ENCODE results near the gene KCNMA1.

The KCNMA1 gene

GRCh38 chr10:77193001-77193400 lies 444.6 kb downstream of the KCNMA1 start:
- DNase-seq, result no peak

DNA sequence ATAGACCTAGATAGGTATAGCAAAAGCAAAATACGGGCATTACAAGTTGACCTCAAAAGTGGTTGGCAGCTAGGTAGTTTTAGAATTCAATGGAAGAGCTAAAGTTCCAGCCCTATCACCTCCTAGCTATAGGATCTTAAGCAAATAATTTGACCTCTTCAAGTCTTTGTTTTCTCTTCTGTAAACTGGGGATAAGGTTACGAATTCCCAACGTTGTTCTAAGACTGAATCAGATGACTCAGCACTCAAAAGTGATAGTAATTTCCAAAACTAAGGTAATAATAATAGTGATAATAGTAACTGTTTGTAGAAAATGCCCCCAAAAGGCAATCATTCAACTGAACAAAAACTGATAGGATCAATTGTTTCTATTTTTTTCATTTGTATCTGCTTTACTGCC lies 445.2 kb downstream of the KCNMA1 start:
- no peak for DNase-seq

DNA sequence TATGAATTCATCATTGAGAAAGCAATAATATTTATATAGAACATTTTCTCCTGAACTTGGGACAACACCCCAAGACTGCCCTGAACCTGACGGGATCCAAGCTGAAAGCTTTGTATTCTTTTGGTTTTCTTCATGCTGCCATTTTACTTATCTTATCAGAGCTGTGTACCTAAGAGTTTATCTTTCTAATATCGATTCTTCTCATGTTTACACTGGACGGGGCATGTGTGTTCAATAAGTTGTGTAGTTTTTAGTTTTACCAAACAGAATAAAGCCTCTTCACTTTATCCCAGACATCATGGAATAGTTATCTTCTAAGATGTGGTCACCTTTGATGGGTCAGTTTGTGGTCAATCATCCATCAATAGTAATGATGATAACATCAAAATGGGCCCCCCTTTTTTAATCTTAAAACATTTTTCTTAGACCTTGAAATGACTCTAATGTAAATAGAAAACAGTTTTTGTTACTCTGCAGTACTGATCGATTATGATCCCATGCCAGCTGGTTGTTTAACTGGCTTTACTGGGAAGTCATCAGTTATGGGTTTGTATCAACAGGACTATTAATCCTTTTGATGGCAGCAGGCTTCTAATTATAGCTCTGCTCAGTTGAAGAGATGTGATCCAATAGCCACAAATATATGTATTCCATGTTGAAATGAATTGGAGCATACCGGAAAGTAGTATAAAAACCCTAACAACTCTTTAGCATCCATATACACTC lies 446.1 kb downstream of the KCNMA1 start:
- DNase-seq, result no peak

DNA sequence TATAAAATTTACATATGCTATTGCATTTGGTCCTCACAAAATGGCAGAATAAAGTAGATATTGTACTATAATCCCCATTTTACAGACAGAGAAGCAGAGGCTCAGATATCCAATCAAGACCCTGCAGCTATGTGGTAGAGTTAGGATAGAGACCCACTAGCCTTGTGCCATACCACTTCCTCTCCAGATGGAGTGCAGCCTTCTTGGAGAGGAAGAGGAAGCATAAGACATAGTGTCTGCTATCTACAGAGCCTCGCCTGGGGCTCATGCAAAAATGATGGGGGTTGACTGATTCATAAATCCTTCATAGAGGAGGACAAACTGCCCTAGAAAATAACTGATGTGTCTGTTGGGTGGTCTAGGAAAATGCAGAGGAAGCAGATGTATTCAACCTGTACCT lies 447.3 kb downstream of the KCNMA1 start:
- no peak for DNase-seq

DNA sequence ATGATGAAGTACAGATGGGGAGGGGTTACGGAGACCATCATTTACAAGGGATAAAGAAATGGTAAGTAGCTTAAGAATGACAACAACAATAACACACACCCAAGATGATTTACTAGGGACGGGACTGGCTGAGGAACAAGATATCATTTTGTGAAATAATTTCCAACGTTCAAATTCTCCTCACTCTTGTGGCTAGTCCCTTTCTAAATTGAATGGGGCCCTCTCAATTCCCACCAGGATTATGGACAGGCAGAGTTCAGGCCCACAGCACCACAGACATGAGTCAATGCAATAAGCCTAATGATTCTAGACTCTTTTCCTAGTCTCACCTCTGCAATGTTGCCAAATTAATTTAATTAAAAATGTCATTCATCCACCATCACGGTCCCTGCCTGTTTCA lies 448.1 kb downstream of the KCNMA1 start:
- DNase-seq, result no peak

DNA sequence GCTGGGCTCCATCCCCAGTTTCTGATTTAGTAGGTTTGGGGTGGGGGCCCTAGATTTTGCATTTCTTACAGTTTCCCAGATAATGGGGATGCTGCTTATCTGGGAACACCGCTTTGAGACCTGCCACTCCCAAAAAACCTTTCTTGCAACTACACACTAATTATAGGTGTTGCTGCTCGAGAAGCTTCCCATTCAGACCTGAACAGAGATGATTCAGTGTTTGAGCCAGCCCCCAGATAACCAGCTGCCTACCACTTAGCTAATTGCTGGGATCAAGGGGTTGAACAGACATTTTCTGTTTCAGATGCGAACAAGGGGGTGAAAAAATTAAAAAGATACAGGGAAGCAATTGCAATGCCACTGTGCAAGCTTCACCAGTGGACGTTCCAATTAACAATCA lies 448.5 kb downstream of the KCNMA1 start:
- DNase-seq, result peak in 7 of 56 donors; percentile 2 to 48 (median 5)

GRCh38 chr10:77188521-77188920 lies 449.1 kb downstream of the KCNMA1 start:
- no peak for DNase-seq

GRCh38 chr10:77188000-77188395 lies 449.6 kb downstream of the KCNMA1 start:
- no peak for DNase-seq

GRCh38 chr10:77187376-77187999 lies 450.1 kb downstream of the KCNMA1 start:
- DNase-seq, result no peak

DNA sequence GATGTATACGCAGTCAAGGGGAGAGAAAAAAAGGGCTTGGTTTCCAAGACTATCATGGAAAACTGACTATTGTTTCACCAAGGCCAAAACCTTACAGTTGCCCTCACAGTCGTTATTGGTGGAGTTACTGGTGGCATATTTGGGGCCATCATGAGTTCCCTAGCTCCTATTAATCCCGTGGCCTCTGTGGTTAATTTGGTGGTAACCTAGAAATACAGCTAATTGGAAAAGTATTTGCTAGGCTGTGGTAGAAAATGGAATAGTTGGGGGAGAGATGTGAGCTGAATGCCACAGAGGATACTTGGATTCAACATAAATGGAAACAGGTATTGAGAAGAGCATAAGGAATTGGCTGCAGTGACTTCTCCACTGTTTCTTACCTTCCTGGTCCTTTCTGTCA lies 450.7 kb downstream of the KCNMA1 start:
- no peak for DNase-seq

- no peak for DNase-seq
Measured at GRCh38 chr10:77185696-77186095, 451.9 kb downstream of the KCNMA1 start.

- DNase-seq, result no peak
Measured at GRCh38 chr10:77182803-77183202, 454.8 kb downstream of the KCNMA1 start.

DNA sequence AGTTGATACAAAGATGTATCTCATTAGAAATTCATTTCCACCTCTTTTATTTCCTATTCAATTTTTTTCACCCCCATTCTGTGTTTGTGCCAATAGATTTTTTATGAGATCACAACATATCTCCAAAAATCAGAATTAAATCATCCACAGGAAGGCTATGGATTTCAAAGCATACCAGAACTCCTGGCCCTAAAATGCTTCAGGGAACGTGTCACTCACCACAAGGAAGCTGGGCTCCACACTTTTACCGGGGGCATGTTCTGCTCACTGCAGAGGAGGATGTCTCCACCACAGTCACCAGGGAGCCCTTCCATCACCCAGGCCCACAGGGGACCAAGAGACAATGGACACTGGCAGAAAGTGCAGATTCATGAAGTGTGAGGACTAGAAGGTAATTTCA lies 456.8 kb downstream of the KCNMA1 start:
- DNase-seq, result no peak

DNA sequence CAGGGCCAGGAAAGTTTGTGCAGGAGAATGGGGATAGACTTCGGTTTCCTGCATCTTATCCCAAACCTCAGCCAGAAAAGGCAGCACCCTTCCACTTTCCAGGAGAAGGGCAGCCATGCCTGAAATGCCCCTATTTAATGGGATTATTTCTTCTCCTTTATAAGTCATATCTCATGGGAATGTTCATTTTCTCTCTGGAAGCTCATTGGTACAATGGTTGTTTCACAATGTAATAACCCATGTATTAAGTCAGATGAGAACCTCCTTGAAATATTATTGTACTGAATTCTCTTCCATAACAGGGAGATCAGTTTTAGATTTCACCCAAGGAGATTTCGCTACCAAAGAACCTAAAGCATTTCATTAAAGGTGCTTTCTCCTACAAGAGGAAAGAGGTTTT lies 457.5 kb downstream of the KCNMA1 start:
- DNase-seq, result no peak

DNA sequence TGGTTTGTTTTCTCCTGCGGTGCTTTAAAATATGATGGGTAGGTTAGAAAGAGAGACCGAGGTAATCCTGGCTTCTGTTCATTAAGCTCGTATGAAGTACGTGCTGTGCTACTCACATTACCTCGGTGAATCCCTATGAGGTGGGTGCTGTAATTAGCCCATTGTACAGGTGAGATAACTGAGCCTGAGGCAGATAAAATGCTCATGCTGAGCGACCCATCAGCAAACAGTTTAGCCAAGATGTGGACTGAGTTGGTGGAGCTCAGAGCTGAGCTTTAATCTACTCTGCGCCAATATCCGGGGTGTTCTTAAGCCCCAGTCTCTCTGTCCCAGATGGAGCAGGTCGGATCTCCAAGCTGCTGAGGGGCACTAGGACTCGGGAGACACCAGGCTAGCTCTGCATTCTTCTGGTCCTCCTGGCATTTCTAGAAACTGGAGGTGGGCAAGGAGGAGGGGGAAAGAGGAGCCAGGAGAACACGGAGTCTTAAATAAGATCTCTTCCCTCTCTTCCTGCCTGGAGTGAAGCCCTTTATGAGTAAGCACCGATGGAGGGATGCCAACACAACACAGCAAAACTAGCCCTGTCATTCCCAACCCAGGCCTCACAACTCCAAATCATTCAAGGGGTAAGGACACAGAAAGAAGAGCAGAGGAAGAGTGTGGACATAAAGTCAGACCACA lies 458.5 kb downstream of the KCNMA1 start:
- DNase-seq, result peak in 1 of 56 donors; percentile 9

DNA sequence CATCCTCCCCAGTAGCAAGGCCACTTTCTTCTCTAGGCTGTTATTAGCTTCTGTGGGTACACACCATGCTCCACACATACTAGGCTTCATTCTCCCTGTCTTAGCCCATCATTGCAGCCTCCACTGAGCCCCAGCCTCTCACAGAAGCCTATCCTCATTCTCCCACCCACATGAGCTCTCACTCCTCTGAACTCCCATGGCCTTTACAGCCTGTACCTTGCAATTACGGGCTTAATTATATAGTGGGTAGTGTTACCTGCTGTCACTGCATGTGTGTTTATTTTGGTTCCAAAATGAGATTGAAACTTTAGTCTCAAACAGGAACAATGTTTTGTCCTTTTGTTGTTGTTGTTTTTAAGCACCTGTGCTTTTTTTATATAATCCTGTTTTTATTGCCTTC lies 460.0 kb downstream of the KCNMA1 start:
- DNase-seq, result no peak

GRCh38 chr10:77177161-77177560 lies 460.4 kb downstream of the KCNMA1 start:
- DNase-seq, result no peak

- DNase-seq, result no peak
Measured at GRCh38 chr10:77176232-77176631, 461.4 kb downstream of the KCNMA1 start.

- DNase-seq, result no peak
Measured at GRCh38 chr10:77175631-77176222, 461.9 kb downstream of the KCNMA1 start.

- DNase-seq, result peak in 44 of 56 donors; percentile 5 to 87 (median 44)
Measured at GRCh38 chr10:77173615-77174461, 463.8 kb downstream of the KCNMA1 start.

DNA sequence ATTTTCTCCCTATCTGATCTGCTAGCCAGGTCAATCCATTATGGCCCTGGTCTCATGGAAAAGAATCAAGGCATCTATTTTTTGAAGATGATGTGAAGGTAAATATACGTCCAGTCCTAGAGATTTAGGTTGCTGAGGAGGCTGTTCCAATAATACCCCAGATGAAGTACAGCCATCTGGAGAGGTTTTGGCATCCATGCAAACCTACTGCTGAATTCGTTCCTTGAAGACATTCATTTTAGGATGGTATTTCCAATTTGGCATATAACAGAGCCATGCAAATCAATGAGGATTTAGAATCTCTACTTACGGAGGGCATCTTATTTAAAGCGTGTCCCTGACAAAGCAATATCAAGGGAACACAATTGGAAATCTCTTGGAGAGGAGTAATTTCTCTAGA lies 465.5 kb downstream of the KCNMA1 start:
- DNase-seq, result no peak
